Measurements from ENCODE around the gene LRRC8E. TPM values are rescaled to one million over a fixed set of nuclear protein-coding genes. Genes with fewer than 3 reads are reported as not detected.

Gene LRRC8E
- polyA plus RNA-seq, 1 experiment, result 8.6 TPM

DNA sequence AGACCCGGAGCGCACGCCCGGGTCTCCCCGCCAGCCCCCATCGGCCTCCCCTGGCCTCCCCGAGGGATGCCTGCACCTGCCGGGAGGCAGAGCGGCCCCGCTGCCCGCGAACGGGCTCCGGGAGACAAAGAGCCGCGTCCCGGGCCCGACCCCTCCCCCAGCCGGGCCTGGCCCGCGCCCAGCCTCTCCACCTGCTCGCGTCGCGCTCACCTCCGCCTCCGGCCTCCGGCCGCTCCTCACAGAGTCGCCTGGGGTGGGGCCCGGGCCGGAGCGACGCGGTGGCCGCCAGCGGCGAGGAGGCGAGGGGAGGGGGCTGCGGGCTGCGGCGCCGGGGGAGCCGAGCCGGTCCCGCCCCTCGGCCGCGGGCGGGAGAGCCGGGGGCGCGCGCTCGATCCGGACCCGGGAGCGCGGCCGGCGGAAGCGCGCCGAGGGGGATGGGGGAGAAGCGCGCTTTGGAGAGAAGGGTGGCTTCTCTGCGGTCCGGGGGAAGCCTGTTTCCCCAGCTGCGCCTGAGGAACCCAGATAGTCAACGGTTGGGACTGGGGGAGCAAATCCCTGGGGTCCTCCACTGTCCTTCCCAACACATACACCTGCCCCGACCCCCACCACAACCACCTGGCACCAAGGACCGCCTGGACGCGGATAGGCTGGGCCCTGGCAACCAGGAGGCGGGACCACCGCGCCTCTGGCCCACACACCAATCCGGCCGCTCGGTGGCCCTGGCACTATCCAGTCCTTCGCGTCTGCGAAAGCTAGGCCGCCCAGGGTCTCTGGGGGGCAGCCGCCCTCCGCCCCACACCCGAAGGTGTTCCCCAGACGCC is 14.0 kb upstream of the LRRC8E start, which contains the start of gene PRR36:
Gene PRR36 (minus strand): TSS at position 315 of the 821 bp plus-strand sequence. CDS start 701 bp downstream, outside the sequence.
- TF ChIP-seq, protein P1, sequence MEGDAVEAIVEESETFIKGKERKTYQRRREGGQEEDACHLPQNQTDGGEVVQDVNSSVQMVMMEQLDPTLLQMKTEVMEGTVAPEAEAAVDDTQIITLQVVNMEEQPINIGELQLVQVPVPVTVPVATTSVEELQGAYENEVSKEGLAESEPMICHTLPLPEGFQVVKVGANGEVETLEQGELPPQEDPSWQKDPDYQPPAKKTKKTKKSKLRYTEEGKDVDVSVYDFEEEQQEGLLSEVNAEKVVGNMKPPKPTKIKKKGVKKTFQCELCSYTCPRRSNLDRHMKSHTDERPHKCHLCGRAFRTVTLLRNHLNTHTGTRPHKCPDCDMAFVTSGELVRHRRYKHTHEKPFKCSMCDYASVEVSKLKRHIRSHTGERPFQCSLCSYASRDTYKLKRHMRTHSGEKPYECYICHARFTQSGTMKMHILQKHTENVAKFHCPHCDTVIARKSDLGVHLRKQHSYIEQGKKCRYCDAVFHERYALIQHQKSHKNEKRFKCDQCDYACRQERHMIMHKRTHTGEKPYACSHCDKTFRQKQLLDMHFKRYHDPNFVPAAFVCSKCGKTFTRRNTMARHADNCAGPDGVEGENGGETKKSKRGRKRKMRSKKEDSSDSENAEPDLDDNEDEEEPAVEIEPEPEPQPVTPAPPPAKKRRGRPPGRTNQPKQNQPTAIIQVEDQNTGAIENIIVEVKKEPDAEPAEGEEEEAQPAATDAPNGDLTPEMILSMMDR (IDR thresholded peaks at IDR 0.05; ENCODE audit: insufficient read depth, low read depth, low read length), result no peak
- DNase-seq (ENCODE audit: low read depth), result no peak
- ChIA-PET POLR2A (no interaction called here), CTCF (no interaction called here)
- peaks cover 22% of the 10 kb centered on the region for H3K27me3 ChIP-seq (ENCODE audit: control insufficient read depth, insufficient read depth, low read length)
- no peaks in the 10 kb centered on the region for H3K36me3 ChIP-seq (ENCODE audit: control insufficient read depth, insufficient read depth, low read length)
- H3K4me3 ChIP-seq (ENCODE audit: low read depth, low read length), result peak within 1 kb of the TSS; percentile 21

GRCh38 chr19:7874897-7875273 is 13.4 kb upstream of the LRRC8E start:
- Histone ChIP-seq H3K36me3 (ENCODE audit: control insufficient read depth, insufficient read depth, low read length) (no peaks in the 10 kb centered on the region), H3K27me3 (ENCODE audit: control insufficient read depth, insufficient read depth, low read length) (peaks cover 22% of the 10 kb centered on the region), H3K4me3 (ENCODE audit: low read depth, low read length) (no peak overlapping the region)
- ChIA-PET POLR2A (no interaction called here), CTCF (no interaction called here)
- TF ChIP-seq, protein P1 (IDR thresholded peaks at IDR 0.05; ENCODE audit: insufficient read depth, low read depth, low read length), result no peak
- DNase-seq (ENCODE audit: low read depth), result no peak

- Histone ChIP-seq H3K27me3 (ENCODE audit: control insufficient read depth, insufficient read depth, low read length) (peaks cover 22% of the 10 kb centered on the region), H3K36me3 (ENCODE audit: control insufficient read depth, insufficient read depth, low read length) (no peaks in the 10 kb centered on the region), H3K4me3 (ENCODE audit: low read depth, low read length) (no peak overlapping the region)
- TF ChIP-seq, protein P1 (IDR thresholded peaks at IDR 0.05; ENCODE audit: insufficient read depth, low read depth, low read length), result no peak
- CTCF ChIA-PET, result interaction anchor here (1.2 kb wide), 1 partner anchor 8 kb away, joined by 6 read pairs; no protein-coding TSS in a partner anchor
- POLR2A ChIA-PET, result no interaction called here
- no peak for DNase-seq (ENCODE audit: low read depth)
These were observed 11.0 kb upstream of the LRRC8E start for GRCh38 chr19:7877249-7877836.

- H3K4me3 ChIP-seq (ENCODE audit: low read depth, low read length), result no peak overlapping the region
- DNase-seq (ENCODE audit: low read depth), result no peak
- CTCF ChIA-PET, result interaction anchor here (1.6 kb wide), 1 partner anchor 10 kb away, joined by 7 read pairs; no protein-coding TSS in a partner anchor
- no peaks in the 10 kb centered on the region for H3K36me3 ChIP-seq (ENCODE audit: control insufficient read depth, insufficient read depth, low read length)
- POLR2A ChIA-PET, result no interaction called here
- H3K27me3 ChIP-seq (ENCODE audit: control insufficient read depth, insufficient read depth, low read length), result peaks cover 12% of the 10 kb centered on the region
- TF ChIP-seq, protein P1 (IDR thresholded peaks at IDR 0.05; ENCODE audit: insufficient read depth, low read depth, low read length), result no peak
These were observed 9.1 kb upstream of the LRRC8E start for GRCh38 chr19:7879111-7879807.

DNA sequence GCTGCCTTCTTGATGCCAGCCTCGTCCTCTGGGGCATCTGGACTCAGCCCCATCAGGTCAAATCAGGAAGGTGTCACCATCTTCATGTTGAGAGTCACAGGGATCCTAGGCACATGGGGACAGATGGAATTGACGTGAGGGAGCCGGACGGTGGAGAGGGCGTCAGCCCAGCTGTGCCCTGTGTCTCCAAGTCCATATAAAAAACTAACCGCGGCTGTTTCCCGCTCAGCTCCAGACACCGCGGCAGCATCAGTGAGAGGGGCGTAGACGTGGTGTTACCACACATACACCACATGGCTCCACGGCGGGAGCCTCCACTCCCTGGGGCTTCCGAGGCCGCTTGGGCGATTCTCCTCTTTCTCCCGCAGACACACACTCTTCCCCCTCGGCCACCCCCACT is 8.5 kb upstream of the LRRC8E start:
- ChIA-PET POLR2A (no interaction called here), CTCF (interaction anchor here (1.6 kb wide), 1 partner anchor 11 kb away, joined by 7 read pairs; no protein-coding TSS in a partner anchor)
- no peak for DNase-seq (ENCODE audit: low read depth)
- no peak overlapping the region for H3K4me3 ChIP-seq (ENCODE audit: low read depth, low read length)
- H3K36me3 ChIP-seq (ENCODE audit: control insufficient read depth, insufficient read depth, low read length), result no peaks in the 10 kb centered on the region
- TF ChIP-seq, protein P1 (IDR thresholded peaks at IDR 0.05; ENCODE audit: insufficient read depth, low read depth, low read length), result no peak
- peaks cover 7% of the 10 kb centered on the region for H3K27me3 ChIP-seq (ENCODE audit: control insufficient read depth, insufficient read depth, low read length)

All from BJ (cell line).